ENCODE data around the gene CD2AP.

The CD2AP gene

DNA sequence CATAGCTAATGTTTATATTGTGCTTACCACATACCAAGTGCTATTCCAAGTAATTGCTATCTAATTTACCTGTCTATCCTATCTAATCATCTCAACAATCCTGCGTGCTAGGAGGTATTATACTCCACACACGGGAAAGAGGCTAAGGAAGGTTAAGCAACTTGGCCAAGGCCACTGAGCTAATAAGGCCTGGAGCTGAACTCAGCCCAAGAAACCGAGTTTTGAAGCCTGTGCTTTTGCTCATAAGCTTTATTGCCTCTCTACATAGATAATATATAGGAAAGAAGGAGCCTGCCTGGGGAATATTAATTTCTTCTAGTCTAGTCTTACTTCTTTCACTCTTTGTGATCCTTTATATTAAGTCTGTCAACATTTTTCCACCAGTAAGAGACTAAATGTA is 153.0 kb downstream of the CD2AP start:
- TF ChIP-seq TAF1 (IDR thresholded peaks at IDR 0.05; ENCODE audit: borderline replicate concordance, insufficient read depth, low read length): no peak
- no peak for TF ChIP-seq FOXP2 (optimal IDR thresholded peaks at IDR 0.05; ENCODE audit: borderline replicate concordance, extremely low read depth, extremely low read length, insufficient read depth)

DNA sequence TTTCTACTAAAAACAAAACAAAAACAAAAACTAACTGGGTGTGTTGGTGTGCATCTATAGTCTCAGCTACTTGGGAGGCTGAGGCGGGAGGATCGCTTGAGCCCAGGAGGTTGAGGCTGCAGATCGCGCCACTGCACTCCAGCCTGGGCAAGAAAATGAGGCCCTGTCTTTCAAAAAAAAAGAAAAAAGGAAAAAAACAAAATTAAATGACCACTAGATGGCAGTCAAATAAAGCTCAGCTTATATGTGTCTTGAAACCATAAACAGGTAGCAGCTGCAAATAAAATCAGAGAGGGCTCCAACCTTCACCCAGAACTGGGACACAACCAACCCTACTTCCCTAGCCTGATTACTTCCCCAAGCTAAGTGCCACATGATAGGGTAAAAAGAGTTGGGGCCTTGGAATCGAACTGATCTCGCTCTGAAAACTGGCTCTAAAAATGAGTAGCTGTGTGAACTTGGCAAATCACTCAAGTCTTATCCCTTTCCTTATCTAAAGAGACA is 153.7 kb downstream of the CD2AP start:
- TF ChIP-seq POLR2AphosphoS5 (IDR thresholded peaks at IDR 0.05; ENCODE audit: low read depth, low read length) (0 out of 2 replicates have a peak, but pooled peaks have one; percentile 20), SIN3A (IDR thresholded peaks at IDR 0.05; ENCODE audit: borderline replicate concordance, insufficient read depth, low read length) (no peak), TAF1 (IDR thresholded peaks at IDR 0.05; ENCODE audit: borderline replicate concordance, insufficient read depth, low read length) (peak; percentile 42; the same call in 1 of the 2 replicates)
- TF ChIP-seq, protein P1, sequence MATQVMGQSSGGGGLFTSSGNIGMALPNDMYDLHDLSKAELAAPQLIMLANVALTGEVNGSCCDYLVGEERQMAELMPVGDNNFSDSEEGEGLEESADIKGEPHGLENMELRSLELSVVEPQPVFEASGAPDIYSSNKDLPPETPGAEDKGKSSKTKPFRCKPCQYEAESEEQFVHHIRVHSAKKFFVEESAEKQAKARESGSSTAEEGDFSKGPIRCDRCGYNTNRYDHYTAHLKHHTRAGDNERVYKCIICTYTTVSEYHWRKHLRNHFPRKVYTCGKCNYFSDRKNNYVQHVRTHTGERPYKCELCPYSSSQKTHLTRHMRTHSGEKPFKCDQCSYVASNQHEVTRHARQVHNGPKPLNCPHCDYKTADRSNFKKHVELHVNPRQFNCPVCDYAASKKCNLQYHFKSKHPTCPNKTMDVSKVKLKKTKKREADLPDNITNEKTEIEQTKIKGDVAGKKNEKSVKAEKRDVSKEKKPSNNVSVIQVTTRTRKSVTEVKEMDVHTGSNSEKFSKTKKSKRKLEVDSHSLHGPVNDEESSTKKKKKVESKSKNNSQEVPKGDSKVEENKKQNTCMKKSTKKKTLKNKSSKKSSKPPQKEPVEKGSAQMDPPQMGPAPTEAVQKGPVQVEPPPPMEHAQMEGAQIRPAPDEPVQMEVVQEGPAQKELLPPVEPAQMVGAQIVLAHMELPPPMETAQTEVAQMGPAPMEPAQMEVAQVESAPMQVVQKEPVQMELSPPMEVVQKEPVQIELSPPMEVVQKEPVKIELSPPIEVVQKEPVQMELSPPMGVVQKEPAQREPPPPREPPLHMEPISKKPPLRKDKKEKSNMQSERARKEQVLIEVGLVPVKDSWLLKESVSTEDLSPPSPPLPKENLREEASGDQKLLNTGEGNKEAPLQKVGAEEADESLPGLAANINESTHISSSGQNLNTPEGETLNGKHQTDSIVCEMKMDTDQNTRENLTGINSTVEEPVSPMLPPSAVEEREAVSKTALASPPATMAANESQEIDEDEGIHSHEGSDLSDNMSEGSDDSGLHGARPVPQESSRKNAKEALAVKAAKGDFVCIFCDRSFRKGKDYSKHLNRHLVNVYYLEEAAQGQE (IDR thresholded peaks at IDR 0.05; ENCODE audit: insufficient read depth in 1 of 2, low read depth in 2 of 2, low read length in 2 of 2): no peak

DNA sequence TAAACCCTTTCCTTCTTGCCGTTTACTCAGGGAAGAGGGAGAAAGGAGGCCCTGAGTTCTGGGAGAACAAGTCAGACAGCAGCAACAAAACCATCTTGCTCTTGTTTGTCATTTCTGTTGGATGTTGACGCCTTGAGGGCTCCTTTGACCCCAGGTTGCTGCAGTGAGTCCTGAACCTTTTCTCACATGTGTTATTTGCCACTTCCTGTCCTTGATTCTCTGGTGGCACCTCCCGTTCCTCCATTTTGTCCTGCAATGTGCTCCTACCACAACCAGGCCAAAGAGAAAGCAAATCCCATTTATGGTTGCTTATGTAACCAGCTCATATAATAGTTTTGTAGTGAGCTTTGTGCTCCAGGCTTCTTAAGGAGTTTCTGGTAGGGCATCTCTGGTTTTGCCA is 154.2 kb downstream of the CD2AP start:
- TF ChIP-seq, protein P1 (IDR thresholded peaks at IDR 0.05; ENCODE audit: insufficient read depth in 1 of 2, low read depth in 2 of 2, low read length in 2 of 2): no peak
- no peak for TF ChIP-seq FOXP2 (optimal IDR thresholded peaks at IDR 0.05; ENCODE audit: borderline replicate concordance, extremely low read depth, extremely low read length, insufficient read depth)
- no peak for TF ChIP-seq TAF1 (IDR thresholded peaks at IDR 0.05; ENCODE audit: borderline replicate concordance, insufficient read depth, low read length)
- no peak for TF ChIP-seq POLR2AphosphoS5 (IDR thresholded peaks at IDR 0.05; ENCODE audit: low read depth, low read length)
- TF ChIP-seq SIN3A (IDR thresholded peaks at IDR 0.05; ENCODE audit: borderline replicate concordance, insufficient read depth, low read length): no peak

DNA sequence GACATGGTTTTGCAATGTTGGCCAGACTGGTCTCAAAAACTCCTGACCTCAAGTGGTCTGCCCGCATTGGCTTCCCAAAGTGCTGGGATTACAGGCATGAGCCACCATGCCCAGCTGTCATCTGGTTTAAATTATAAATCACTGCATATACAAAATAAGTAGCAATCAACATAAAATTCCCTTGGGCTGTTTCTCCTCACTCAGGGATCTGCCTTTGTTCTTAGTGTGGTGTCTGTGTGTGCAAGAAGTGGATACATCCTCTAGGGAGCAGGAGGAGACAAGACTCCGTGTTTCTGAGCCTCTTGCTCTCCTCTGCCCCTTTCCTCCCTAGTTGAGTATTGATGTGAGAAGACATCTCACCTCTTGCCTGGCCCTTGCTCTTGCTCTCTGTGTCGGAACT is 155.6 kb downstream of the CD2AP start:
- TF ChIP-seq TAF1 (IDR thresholded peaks at IDR 0.05; ENCODE audit: borderline replicate concordance, insufficient read depth, low read length) (no peak), POLR2AphosphoS5 (IDR thresholded peaks at IDR 0.05; ENCODE audit: low read depth, low read length) (no peak), FOXP2 (optimal IDR thresholded peaks at IDR 0.05; ENCODE audit: borderline replicate concordance, extremely low read depth, extremely low read length, insufficient read depth) (no peak), SIN3A (IDR thresholded peaks at IDR 0.05; ENCODE audit: borderline replicate concordance, insufficient read depth, low read length) (no peak)
- TF ChIP-seq, protein P1 (IDR thresholded peaks at IDR 0.05; ENCODE audit: insufficient read depth in 1 of 2, low read depth in 2 of 2, low read length in 2 of 2): no peak

DNA sequence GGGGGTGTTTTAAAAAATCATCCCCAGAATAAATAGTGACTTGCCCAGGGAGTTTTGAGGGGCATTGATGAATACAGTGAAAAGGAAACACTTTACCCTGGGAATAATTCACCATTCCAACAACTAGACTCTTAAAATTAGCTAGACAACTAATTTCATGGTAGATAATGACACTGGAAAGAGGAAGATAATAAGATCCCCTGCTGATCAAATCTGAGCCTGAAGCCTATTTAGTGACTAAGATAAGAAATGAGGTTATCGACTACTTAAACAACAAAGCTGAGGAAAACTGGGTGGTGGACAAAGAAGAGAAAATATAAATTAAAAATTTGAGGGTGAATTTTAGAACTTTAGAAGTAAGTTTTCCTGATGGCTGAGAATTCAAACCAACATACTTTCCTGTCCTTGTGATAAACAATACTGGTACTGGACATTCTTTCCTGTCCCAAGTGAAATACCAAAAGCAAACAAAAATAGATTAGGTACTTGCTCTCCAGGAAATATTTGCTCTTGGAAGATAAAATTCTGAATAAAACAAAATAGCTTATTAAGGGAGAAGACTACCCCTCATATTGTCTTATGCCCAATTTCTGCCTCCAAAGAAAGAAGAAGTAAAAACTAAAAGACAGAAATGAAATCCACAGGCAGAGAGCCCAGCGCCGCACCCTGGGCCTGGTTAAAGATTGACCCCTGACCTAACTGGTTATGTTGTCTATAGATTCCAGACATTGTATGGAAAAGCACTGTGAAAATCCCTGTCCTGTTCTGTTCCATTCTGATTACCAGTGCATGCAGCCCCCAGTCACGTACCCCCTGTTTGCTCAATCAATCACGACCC is 156.8 kb downstream of the CD2AP start:
- no peak for TF ChIP-seq POLR2AphosphoS5 (IDR thresholded peaks at IDR 0.05; ENCODE audit: low read depth, low read length)
- no peak for TF ChIP-seq TAF1 (IDR thresholded peaks at IDR 0.05; ENCODE audit: borderline replicate concordance, insufficient read depth, low read length)
- TF ChIP-seq, protein P1 (IDR thresholded peaks at IDR 0.05; ENCODE audit: insufficient read depth in 1 of 2, low read depth in 2 of 2, low read length in 2 of 2): no peak
- no peak for TF ChIP-seq FOXP2 (optimal IDR thresholded peaks at IDR 0.05; ENCODE audit: borderline replicate concordance, extremely low read depth, extremely low read length, insufficient read depth)
- TF ChIP-seq SIN3A (IDR thresholded peaks at IDR 0.05; ENCODE audit: borderline replicate concordance, insufficient read depth, low read length): no peak

All from PFSK-1 (cell line).